Measurements from ENCODE around the gene ST7. TPM values are rescaled to one million over a fixed set of nuclear protein-coding genes. Genes with fewer than 3 reads are reported as not detected.

The ST7 gene
- total RNA-seq, 2 experiments from 2014 or later = 8.4 to 10.2 TPM

DNA sequence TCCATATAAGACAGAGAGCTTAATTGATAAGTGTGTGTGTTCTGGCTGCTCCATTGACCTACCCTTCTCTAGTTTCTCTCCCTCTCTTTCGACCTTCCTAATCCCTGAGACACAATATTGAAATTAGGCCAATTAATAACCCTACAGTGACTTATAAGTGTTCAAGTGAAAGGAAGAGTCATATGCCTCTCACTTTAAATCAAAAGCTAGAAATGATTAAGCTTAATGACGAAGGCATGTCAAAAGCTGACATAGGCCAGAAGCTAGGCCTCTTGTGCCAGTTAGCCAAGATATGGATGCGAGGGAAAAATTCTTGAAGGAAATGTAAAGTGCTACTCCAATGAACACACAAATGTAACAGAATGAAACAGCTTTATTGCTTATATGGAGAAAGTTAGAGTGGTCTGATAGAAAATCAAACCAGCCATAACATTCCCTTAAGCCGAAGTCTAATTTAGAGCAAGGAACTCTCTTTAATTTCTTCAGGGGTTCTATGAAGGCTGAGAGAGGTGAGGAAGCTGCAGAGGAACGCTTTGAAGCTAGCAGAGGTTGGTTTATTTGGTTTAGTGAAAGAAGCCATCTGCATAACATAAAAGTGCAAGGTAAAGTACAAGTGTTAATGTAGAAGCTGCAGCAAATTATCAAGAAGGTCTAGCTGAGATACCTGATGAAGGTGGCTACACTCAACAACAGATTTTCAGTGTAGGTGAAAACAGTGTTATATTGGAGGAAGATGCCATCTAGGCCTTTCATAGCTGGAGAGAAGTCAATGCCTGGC lies 53.8 kb downstream of the ST7 start:
- H3K36me3 Mint-ChIP-seq = peaks cover 3% of the 10 kb centered on the region
- H3K4me1 Mint-ChIP-seq = peaks cover 63% of the 10 kb centered on the region
- peak overlapping the region; percentile 76 for H3K27ac Mint-ChIP-seq
- peak overlapping the region; percentile 23 for H3K4me3 Mint-ChIP-seq
- H3K9me3 Mint-ChIP-seq = peaks cover 3% of the 10 kb centered on the region
- no peak for DNase-seq
- H3K27me3 Mint-ChIP-seq = no peaks in the 10 kb centered on the region

DNA sequence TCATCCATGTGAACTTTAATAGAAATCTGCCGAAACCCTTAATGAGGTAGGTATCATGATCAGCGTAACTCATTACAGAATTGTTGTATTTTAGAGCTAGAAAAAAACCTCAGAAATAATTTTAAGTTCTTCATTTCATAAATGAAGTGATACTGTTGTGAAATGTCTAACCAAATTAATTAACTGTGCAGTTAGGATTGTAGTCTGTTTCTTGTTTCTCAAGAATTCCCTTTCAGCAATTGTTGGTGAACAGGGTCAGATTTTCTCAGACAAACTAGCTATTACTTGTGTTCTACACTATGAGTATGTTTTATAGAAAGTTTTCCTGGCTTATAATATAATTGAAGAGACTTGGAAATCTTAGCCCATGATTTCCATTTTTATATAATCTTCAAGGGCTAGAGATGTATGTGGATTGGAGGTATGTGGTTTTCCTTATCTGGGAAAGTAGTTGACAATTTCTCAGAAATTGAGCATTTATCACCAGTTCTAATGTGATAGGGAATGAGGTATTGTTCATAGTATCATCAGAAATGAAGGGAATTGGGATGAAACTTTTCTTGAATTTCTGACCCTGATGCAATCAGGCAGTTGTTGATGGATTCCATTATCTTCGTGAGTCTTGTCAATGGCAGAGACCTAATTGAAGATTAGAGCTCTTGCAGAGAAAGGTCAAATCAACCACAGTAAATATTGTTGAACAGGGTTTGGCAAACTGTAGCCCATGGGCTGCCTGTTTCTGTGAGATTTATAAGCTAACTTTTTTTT lies 55.0 kb downstream of the ST7 start:
- peaks cover 68% of the 10 kb centered on the region for H3K4me1 Mint-ChIP-seq
- H3K4me3 Mint-ChIP-seq = no peak overlapping the region
- H3K27ac Mint-ChIP-seq = no peak overlapping the region
- no peaks in the 10 kb centered on the region for H3K27me3 Mint-ChIP-seq
- peaks cover 3% of the 10 kb centered on the region for H3K36me3 Mint-ChIP-seq
- DNase-seq = no peak
- peaks cover 3% of the 10 kb centered on the region for H3K9me3 Mint-ChIP-seq

DNA sequence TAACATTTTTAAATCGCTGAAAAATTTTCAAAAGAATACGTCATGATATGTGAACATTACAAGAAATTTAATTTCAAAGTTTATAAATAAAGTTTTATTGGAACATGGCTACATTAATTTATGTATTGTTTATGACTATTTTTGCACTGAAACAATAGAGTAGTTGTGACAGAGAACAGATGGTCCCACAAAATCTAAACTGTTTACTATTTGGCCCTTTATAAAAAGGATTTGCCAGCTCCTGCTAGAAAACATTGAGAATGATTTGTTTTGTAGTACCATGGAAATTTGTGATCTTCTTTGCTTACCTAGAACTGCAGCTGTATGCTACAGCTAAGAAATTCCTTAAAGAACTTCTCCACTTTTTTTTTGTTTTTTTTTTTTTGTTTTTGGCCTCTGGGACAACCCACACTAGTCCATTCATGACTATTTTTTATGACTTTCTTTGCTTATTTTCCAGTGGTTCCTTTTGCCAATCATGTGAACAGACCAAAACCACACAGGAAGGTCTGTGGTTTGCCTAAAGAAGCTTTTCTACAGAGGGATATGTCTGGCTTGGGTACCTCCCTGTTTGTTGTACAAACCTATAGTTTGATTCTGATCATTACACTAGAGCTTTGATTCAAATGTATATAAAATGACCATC lies 55.7 kb downstream of the ST7 start:
- Mint-ChIP-seq H3K9me3 (peaks cover 3% of the 10 kb centered on the region), H3K27ac (peak overlapping the region; percentile 79), H3K4me3 (peak overlapping the region; percentile 45), H3K36me3 (peaks cover 3% of the 10 kb centered on the region), H3K27me3 (no peaks in the 10 kb centered on the region), H3K4me1 (peaks cover 68% of the 10 kb centered on the region)
- DNase-seq = peak; percentile 45

DNA sequence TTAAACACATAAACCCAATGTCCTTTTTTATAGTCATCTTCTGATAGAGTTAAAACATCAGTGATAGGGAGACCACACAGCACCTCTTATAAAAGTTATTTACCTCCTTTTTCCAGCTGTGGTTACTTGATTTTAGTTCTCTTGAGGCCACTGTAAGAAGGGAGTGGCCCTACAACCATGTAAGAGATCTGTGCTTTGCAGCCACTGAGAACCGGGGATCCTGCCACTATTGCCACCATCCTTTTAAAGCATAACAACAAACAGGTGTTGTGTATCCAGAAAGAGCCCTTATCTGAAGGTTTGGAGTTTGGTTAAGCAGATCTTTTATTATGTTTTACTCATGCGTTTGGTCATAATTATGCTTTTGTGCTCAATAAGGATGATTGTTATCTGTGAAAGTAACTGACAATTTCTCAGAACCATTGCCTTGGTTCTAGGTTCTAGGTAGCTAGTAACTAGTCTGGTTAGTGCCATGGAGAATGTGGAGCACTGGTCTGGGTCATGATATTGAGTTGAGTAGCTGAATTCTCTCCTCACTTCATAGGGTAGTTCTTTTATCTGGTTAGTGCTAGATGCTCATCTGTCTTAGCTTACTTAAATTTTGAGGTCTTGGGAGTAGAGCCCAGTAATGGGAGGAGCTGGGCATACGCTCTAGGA lies 56.5 kb downstream of the ST7 start:
- H3K9me3 Mint-ChIP-seq = peaks cover 3% of the 10 kb centered on the region
- peak overlapping the region; percentile 44 for H3K4me3 Mint-ChIP-seq
- H3K4me1 Mint-ChIP-seq = peaks cover 71% of the 10 kb centered on the region
- H3K36me3 Mint-ChIP-seq = peaks cover 3% of the 10 kb centered on the region
- DNase-seq = no peak
- H3K27ac Mint-ChIP-seq = peak overlapping the region; percentile 90
- no peaks in the 10 kb centered on the region for H3K27me3 Mint-ChIP-seq

DNA sequence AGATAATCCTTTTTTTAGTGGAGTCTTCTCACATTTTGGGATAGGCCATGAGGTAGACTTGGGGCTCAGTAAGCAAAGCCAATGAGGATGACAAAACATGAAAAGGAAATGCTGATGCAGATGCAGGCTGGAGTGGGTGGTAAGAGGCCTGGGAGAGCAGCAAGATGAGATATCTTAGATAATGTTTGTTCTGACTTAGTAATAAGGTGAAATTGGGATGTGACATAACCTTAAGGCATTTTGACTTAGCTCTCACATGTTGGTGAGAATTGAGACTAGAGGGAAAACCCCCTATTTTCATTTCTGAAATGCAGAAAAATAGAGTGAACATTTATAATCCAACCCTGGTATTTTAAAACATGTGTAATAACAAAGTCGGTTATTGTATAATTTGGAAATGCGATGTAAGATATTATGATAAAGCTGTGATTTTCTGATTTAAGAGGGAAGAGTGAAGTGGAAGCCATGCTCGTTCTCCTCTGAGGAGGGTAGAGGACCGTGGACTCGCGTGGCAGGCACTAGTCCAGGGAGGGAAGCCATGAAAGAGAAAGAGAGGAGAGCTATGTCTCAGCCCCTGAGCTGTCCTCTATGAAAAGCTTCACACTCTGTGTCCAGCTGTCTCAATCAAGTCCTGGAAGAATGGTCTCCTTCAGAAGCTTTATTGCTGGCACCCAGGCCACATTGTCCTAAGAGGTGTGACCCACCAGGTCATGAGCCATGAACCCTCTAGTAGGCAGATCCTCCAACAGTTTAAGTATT lies 57.3 kb downstream of the ST7 start:
- peaks cover 3% of the 10 kb centered on the region for H3K36me3 Mint-ChIP-seq
- H3K9me3 Mint-ChIP-seq = peaks cover 3% of the 10 kb centered on the region
- peak; percentile 43 for DNase-seq
- peak overlapping the region; percentile 44 for H3K4me3 Mint-ChIP-seq
- H3K27me3 Mint-ChIP-seq = no peaks in the 10 kb centered on the region
- H3K4me1 Mint-ChIP-seq = peaks cover 75% of the 10 kb centered on the region
- peak overlapping the region; percentile 90 for H3K27ac Mint-ChIP-seq

DNA sequence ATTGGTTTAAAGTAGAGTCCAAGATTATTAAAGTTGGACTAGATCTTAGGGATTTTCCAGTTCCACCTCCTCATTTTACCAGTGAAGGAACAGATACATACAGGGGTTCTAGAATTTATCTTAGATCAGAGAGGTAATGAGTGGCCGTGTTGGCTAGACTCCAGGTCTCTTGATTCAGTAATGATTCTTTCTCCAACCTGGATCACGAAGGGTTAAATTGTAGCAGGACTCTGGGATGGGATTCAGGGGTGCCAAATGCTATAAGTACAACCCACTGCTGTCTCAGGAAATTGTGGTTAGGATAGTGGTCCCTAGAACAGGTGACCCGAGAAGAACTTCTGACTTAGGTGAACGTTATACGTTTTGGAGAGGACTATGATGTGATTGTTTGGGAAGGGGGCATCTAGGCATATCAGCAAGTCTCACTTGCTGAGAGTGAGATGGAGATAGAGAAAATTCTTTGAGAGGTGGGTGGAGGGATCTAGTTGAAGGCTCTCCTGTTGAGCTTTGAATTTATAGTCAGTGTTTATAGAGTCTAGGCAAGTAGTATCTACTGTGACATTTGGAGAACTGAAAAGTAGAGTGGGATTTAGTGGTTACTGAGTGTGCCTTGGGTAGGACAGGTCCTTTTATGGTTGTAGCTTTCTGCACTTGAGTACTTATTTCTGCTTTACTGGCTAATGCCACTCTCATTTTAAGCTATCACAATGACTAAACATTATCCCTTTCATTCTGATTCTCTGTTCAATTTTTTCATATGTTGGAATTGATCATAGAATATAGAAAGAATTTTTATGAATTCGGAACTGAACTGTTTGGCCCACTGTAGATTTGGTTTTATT lies 58.3 kb downstream of the ST7 start:
- Mint-ChIP-seq H3K36me3 (peaks cover 3% of the 10 kb centered on the region), H3K27me3 (no peaks in the 10 kb centered on the region), H3K4me3 (peak overlapping the region; percentile 0), H3K4me1 (peaks cover 75% of the 10 kb centered on the region), H3K9me3 (peaks cover 3% of the 10 kb centered on the region), H3K27ac (peak overlapping the region; percentile 90)
- no peak for DNase-seq

DNA sequence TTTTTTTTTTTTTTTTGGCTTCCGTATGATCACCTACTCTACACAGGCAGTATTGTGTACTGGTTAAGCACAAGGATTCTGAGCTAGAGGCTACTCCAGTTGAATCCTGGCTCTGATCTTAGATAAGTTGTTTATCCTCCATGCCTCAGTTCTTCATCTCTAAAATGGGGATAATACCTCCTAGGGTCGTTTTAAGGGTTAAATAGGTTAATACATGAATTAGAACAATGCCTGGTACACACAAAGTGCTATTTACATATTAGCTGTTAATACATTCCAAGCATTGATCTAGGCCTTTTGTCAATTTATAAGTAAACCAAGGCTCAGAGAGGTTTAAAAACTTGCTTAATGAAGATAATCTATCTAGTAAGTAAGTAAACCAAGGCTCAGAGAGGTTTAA lies 59.0 kb downstream of the ST7 start:
- H3K27ac Mint-ChIP-seq = no peak overlapping the region
- H3K9me3 Mint-ChIP-seq = peaks cover 3% of the 10 kb centered on the region
- H3K4me1 Mint-ChIP-seq = peaks cover 74% of the 10 kb centered on the region
- DNase-seq = no peak
- no peaks in the 10 kb centered on the region for H3K27me3 Mint-ChIP-seq
- peaks cover 3% of the 10 kb centered on the region for H3K36me3 Mint-ChIP-seq
- H3K4me3 Mint-ChIP-seq = no peak overlapping the region

DNA sequence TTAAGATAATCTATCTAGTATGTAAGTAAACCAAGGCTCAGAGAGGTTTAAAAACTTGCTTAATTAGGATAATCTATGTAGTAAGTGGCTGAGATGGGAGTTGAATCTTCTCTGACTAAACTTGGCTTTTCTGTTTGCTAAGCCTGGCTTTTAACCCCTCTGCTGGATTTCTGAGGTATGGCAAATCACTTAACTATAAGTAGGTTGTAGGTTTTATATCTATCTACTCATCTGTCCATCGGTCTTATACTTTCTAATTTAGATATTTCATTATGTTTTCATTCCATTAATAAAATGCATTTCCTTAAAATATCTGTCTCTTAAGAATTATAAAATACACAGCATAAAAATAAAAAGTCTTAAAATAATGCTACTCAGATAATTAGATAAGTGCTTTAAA lies 59.4 kb downstream of the ST7 start:
- no peaks in the 10 kb centered on the region for H3K27me3 Mint-ChIP-seq
- peaks cover 3% of the 10 kb centered on the region for H3K9me3 Mint-ChIP-seq

DNA sequence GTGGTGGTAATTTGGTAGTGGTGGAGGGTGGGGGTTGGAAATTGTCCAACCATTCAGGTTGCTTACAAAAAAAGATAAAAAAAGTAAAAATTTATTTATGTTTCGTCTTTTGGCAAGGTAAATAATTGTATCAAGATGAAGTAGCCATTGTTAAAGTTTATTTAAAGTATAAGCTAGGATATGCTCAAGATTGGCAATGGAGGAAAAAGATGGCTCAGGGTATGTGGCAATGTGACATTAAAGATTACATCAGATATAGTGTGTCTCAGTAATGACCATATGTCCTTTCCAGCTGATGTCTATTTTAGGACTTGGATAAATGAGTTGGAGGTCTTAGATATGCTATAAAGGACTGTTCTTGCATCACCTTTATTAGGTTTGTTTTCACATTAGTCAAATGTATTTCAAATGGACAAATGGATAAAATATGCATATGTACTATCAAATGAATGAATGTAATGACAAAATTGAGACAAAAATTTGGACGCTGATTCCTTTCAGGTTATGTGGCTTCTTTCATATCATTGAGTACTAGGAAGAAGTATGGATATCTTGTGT lies 60.9 kb downstream of the ST7 start:
- Mint-ChIP-seq H3K27ac (no peak overlapping the region), H3K4me1 (peaks cover 61% of the 10 kb centered on the region), H3K4me3 (no peak overlapping the region), H3K9me3 (peaks cover under 1% of the 10 kb centered on the region), H3K27me3 (no peaks in the 10 kb centered on the region), H3K36me3 (peaks cover under 1% of the 10 kb centered on the region)
- DNase-seq = no peak

More for the DNA sequence above, 59.4 kb downstream of the ST7 start:
- H3K4me1 Mint-ChIP-seq = peaks cover 73% of the 10 kb centered on the region
- H3K4me3 Mint-ChIP-seq = no peak overlapping the region
- no peak for DNase-seq
- H3K36me3 Mint-ChIP-seq = peaks cover 3% of the 10 kb centered on the region
- no peak overlapping the region for H3K27ac Mint-ChIP-seq

DNA sequence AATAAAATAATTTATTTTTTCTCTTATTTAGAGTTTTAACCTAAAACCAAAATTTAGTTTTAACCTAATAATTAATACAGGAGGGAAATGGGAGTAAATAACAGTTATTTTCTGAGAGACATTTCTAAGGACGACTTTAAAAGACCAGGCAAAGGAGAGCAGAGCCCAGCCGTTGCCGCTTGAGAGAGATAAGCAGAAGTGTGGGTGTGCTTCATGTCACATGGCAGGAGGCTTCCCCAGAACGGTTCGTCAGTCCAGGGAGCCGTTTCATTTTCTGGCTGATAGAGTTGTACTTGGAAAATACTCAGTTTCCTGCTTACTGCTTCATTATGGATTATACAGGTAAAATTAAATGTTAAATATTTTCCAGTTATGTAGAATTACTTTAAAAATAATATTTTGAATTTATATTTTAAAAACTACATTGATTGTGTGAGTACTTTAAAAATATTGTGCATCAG lies 61.4 kb downstream of the ST7 start:
- Mint-ChIP-seq H3K4me3 (no peak overlapping the region), H3K4me1 (peaks cover 60% of the 10 kb centered on the region), H3K9me3 (no peaks in the 10 kb centered on the region), H3K27me3 (no peaks in the 10 kb centered on the region), H3K27ac (no peak overlapping the region), H3K36me3 (no peaks in the 10 kb centered on the region)
- DNase-seq = peak; percentile 34

DNA sequence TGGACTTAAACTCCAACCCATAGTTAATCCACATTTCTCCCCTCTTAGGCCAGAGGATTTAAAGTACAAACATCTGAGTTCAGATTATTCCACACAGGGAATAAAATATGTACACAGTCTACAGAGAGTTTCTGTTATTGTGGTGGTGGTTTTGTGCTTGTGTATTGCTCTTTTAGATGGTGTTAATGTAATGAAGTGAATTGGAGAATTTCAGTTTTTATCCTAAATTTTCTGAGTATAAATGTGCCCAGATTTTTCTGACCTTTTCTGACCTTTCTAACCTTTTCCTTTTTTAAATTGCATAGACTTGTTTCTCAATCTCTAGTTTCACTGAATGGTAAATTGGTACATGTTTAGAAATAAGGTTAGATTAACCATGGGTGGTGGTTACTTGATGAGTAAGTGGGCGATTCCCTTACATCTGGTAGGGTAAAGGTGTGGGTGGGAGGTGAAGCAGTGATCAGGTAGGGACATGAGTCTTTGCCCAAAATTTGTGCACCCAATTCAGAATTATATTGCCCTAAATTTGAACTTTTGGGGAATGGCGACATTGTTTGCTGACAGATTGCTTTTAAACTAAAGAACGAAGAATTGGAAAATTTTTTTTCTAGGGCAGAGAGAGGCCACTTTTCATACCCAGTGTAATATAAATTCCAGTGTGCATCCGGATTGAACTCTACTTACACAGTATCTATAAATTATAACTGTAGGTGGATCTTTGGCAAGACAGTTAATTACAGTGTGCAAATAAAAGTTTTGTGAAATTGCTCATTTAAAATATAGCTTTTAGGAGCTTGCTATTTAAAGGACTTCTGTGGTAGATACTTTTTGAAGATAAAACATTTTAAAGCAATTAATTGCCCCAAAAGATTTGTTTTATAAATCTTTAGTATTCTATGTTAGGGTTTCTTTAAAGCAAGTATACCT lies 62.2 kb downstream of the ST7 start:
- Mint-ChIP-seq H3K27ac (peak overlapping the region; percentile 11), H3K9me3 (no peaks in the 10 kb centered on the region), H3K36me3 (no peaks in the 10 kb centered on the region), H3K4me1 (peaks cover 52% of the 10 kb centered on the region), H3K4me3 (peak overlapping the region; percentile 30), H3K27me3 (no peaks in the 10 kb centered on the region)
- DNase-seq = no peak

DNA sequence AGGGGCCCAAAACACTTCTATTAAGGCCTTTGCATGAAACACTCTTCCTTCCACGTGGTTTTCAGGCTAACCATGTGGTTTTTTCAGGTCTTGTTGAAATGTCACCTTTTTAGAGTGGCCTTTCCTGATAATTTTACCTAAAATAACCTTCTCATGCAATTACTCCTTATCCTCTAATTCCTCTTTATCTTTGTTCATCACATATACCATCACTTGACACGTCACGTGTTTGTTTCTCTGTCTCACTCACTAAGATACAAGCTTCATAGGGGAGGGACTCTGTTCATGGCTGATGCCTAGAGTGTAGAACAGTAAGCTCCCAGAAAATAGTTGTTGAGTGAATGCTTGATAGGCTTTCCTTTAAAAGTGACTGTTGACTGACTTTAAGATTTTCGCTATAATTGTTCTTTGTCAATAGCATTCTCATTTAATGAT lies 63.7 kb downstream of the ST7 start:
- no peaks in the 10 kb centered on the region for H3K36me3 Mint-ChIP-seq
- no peak for DNase-seq
- H3K4me1 Mint-ChIP-seq = peaks cover 40% of the 10 kb centered on the region
- H3K4me3 Mint-ChIP-seq = no peak overlapping the region
- no peak overlapping the region for H3K27ac Mint-ChIP-seq
- H3K9me3 Mint-ChIP-seq = no peaks in the 10 kb centered on the region
- H3K27me3 Mint-ChIP-seq = no peaks in the 10 kb centered on the region
